ENCODE data around the gene RSL1D1. TPM values are rescaled to one million over a fixed set of nuclear protein-coding genes. Genes with fewer than 3 reads are reported as not detected.
A peak's percentile ranks its signal among the peaks of the same experiment; 100 is the strongest.

Gene RSL1D1
- total and polyA plus RNA-seq, 9 of the 15 experiments (the other 6 are each of a cell fraction or from before 2014, with no cell fraction given): 259 to 753 (median 373) TPM

GRCh38 chr16:11851294-11852091 lies at the start of gene RSL1D1 (continued):
- TF ChIP-seq CEBPB (tag; IDR thresholded peaks at IDR 0.05) (no peak), ZBED1 (IDR thresholded peaks at IDR 0.05) (no peak), ZNF717 (CRISPR knock-in tag; IDR thresholded peaks at IDR 0.05) (no peak), CREB1 (IDR thresholded peaks at IDR 0.05) (peak; percentile 84), CREB1 (CRISPR knock-in tag; IDR thresholded peaks at IDR 0.05) (peak; percentile 93), NFATC3 (IDR thresholded peaks at IDR 0.05) (no peak), ZNF263 (CRISPR knock-in tag; IDR thresholded peaks at IDR 0.05; ENCODE audit: borderline replicate concordance) (peak; percentile 59; the same call in 1 of the 2 replicates), POLR3A (IDR thresholded peaks at IDR 0.05; ENCODE audit: borderline replicate concordance, extremely low read depth, insufficient read depth, insufficient read length) (no peak), CBX8 (IDR thresholded peaks at IDR 0.05; ENCODE audit: borderline replicate concordance, extremely low read depth, low read depth, low read length, poor library complexity, severe bottlenecking) (no peak), ARNT (IDR thresholded peaks at IDR 0.05) (no peak), TCF3 (CRISPR knock-in tag; IDR thresholded peaks at IDR 0.05) (0 out of 2 replicates have a peak, but pooled peaks have one; percentile 1), PHF21A (IDR thresholded peaks at IDR 0.05; ENCODE audit: borderline replicate concordance, low read depth) (no peak), ZNF224 (CRISPR knock-in tag; IDR thresholded peaks at IDR 0.05) (peak; percentile 64; the same call in 1 of the 2 replicates), ELF1 (tag; IDR thresholded peaks at IDR 0.05) (peak; percentile 57; the same call in 1 of the 2 replicates), POLR2G (IDR thresholded peaks at IDR 0.05; ENCODE audit: low read depth, low read length) (peak; percentile 99), FOXJ2 (tag; IDR thresholded peaks at IDR 0.05) (no peak)
- TF ChIP-seq, protein P1, sequence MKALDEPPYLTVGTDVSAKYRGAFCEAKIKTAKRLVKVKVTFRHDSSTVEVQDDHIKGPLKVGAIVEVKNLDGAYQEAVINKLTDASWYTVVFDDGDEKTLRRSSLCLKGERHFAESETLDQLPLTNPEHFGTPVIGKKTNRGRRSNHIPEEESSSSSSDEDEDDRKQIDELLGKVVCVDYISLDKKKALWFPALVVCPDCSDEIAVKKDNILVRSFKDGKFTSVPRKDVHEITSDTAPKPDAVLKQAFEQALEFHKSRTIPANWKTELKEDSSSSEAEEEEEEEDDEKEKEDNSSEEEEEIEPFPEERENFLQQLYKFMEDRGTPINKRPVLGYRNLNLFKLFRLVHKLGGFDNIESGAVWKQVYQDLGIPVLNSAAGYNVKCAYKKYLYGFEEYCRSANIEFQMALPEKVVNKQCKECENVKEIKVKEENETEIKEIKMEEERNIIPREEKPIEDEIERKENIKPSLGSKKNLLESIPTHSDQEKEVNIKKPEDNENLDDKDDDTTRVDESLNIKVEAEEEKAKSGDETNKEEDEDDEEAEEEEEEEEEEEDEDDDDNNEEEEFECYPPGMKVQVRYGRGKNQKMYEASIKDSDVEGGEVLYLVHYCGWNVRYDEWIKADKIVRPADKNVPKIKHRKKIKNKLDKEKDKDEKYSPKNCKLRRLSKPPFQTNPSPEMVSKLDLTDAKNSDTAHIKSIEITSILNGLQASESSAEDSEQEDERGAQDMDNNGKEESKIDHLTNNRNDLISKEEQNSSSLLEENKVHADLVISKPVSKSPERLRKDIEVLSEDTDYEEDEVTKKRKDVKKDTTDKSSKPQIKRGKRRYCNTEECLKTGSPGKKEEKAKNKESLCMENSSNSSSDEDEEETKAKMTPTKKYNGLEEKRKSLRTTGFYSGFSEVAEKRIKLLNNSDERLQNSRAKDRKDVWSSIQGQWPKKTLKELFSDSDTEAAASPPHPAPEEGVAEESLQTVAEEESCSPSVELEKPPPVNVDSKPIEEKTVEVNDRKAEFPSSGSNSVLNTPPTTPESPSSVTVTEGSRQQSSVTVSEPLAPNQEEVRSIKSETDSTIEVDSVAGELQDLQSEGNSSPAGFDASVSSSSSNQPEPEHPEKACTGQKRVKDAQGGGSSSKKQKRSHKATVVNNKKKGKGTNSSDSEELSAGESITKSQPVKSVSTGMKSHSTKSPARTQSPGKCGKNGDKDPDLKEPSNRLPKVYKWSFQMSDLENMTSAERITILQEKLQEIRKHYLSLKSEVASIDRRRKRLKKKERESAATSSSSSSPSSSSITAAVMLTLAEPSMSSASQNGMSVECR (CRISPR knock-in tag; IDR thresholded peaks at IDR 0.05): peak; percentile 79
- TF ChIP-seq, protein P2, sequence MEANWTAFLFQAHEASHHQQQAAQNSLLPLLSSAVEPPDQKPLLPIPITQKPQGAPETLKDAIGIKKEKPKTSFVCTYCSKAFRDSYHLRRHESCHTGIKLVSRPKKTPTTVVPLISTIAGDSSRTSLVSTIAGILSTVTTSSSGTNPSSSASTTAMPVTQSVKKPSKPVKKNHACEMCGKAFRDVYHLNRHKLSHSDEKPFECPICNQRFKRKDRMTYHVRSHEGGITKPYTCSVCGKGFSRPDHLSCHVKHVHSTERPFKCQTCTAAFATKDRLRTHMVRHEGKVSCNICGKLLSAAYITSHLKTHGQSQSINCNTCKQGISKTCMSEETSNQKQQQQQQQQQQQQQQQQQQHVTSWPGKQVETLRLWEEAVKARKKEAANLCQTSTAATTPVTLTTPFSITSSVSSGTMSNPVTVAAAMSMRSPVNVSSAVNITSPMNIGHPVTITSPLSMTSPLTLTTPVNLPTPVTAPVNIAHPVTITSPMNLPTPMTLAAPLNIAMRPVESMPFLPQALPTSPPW (CRISPR knock-in tag; IDR thresholded peaks at IDR 0.05): peak; percentile 64
- TF ChIP-seq, protein P3, sequence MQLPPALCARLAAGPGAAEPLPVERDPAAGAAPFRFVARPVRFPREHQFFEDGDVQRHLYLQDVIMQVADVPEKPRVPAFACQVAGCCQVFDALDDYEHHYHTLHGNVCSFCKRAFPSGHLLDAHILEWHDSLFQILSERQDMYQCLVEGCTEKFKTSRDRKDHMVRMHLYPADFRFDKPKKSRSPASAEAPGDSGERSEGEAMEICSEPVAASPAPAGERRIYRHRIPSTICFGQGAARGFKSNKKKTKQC (CRISPR knock-in tag; IDR thresholded peaks at IDR 0.05): peak; percentile 40

All from K562 (cell line).